ENCODE measurements around the gene GASK1A. TPM values are rescaled to one million over a fixed set of nuclear protein-coding genes. Genes with fewer than 3 reads are reported as not detected.
"Not testable (repeated sequence)": the region's sequence is repeated elsewhere in the genome, so short reads cannot be mapped to it uniquely, and the experiment has no call there.

The GASK1A gene
- total and polyA plus RNA-seq, 11 donors = 0.19 to 2.5 (median 0.51) TPM

DNA sequence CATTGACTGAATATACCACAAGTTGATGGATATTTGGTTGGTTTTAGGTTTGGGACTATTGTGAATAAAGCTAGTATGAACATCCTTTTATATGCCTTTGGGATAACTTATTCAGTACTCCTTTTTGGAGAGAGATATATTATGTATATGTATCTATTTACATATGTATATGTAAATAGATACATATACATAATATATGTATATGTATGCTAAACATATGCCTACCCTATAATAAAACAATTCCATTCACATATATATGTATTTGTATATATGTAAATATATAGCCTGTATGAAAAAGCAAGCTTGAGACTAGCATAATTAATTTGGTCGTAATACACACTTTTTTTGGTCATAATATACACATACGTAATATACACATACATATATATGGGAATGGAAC lies 15.8 kb upstream of the GASK1A start:
- H3K4me3 ChIP-seq = no peak overlapping the region
- no peaks in the 10 kb centered on the region for H3K36me3 ChIP-seq
- peaks cover 0 to 6% (median 0%) of the 10 kb centered on the region in 12 donors for H3K4me1 ChIP-seq
- intact Hi-C loops (cut with DNase I) = loop anchor here in 8 of 10 donors (2.0 to 10.0 kb wide), 7 partner anchors 122 to 1242 kb away; no protein-coding TSS in a partner anchor
- H3K27me3 ChIP-seq = no peaks in the 10 kb centered on the region
- TF ChIP-seq POLR2A (IDR thresholded peaks at IDR 0.05) = no peak
- TF ChIP-seq, protein P1, sequence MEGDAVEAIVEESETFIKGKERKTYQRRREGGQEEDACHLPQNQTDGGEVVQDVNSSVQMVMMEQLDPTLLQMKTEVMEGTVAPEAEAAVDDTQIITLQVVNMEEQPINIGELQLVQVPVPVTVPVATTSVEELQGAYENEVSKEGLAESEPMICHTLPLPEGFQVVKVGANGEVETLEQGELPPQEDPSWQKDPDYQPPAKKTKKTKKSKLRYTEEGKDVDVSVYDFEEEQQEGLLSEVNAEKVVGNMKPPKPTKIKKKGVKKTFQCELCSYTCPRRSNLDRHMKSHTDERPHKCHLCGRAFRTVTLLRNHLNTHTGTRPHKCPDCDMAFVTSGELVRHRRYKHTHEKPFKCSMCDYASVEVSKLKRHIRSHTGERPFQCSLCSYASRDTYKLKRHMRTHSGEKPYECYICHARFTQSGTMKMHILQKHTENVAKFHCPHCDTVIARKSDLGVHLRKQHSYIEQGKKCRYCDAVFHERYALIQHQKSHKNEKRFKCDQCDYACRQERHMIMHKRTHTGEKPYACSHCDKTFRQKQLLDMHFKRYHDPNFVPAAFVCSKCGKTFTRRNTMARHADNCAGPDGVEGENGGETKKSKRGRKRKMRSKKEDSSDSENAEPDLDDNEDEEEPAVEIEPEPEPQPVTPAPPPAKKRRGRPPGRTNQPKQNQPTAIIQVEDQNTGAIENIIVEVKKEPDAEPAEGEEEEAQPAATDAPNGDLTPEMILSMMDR (IDR thresholded peaks at IDR 0.05) = no peak
- ATAC-seq (no peak), DNase-seq (no peak)
- no peaks in the 10 kb centered on the region for H3K9me3 ChIP-seq
- no peak overlapping the region for H3K27ac ChIP-seq
- 60 to 89% (median 76%) methylated on average over 2 of the region's 2 CpGs for WGBS, 4 donors

DNA sequence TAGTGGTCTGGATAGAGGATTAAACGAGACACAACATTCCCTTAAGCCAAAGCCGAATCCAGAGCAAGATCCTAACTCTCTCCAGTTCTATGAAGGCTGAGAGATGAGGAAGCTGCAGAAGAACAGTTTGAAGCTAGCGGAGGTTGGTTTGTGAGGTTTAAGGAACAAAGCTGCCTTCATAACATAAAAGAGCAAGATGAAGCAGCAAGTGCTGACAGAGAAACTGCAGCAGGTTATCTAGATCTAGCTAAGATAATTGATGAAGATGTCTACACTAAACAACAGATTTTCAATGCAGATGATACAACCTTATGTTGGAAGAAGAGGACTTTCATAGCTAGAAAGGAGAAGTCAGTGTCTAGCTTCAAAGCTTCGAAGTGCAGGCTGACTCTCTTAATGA lies 14.8 kb upstream of the GASK1A start:
- WGBS, 4 donors = 85 to 93% (median 89%) methylated on average over 4 of the region's 4 CpGs
- intact Hi-C loops (cut with DNase I) = loop anchor here in 8 of 10 donors (5.0 to 10.0 kb wide), 6 partner anchors 121 to 1241 kb away; no protein-coding TSS in a partner anchor
- TF ChIP-seq, protein P1 (IDR thresholded peaks at IDR 0.05) = no peak
- no peak for TF ChIP-seq POLR2A (IDR thresholded peaks at IDR 0.05)
- ATAC-seq = no peak
- peaks cover 0 to 3% (median 0%) of the 10 kb centered on the region in 9 donors for H3K27me3 ChIP-seq
- no peak overlapping the region for H3K27ac ChIP-seq
- no peaks in the 10 kb centered on the region for H3K9me3 ChIP-seq
- no peak overlapping the region for H3K4me3 ChIP-seq
- no peaks in the 10 kb centered on the region for H3K36me3 ChIP-seq
- no peak for DNase-seq
- H3K4me1 ChIP-seq = peaks cover 0 to 6% (median 0%) of the 10 kb centered on the region in 12 donors

DNA sequence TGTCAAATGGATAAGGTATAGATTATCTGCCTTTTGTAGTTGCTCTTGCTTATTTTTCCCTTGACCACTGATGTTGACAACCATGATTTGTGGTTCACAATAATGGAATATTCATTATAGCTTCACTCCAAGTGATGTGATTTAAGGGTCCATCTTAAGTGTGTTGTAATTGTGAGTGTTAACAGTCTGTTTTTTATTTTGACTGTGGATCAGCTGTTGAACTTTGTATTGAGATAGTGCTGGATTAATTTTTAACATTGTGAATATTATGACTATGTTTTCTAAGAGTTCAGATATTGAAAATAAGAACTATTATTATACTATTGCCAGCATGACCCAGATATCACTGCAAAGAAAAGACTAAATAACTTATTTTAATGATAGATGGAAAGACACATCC lies 8.6 kb upstream of the GASK1A start:
- intact Hi-C loops (cut with DNase I) = loop anchor here in 1 of 10 donors (10.0 kb wide), 1 partner anchor 104 kb away; no protein-coding TSS in a partner anchor
- Histone ChIP-seq H3K4me3 (no peak overlapping the region), H3K27ac (no peak overlapping the region), H3K9me3 (peaks cover 0 to 17% (median 5%) of the 10 kb centered on the region in 12 donors), H3K36me3 (no peaks in the 10 kb centered on the region), H3K27me3 (peaks cover 0 to 3% (median 0%) of the 10 kb centered on the region in 9 donors), H3K4me1 (no peaks in the 10 kb centered on the region)
- DNase-seq (no peak), ATAC-seq (no peak)
- TF ChIP-seq, protein P1 (IDR thresholded peaks at IDR 0.05) = no peak
- no peak for TF ChIP-seq POLR2A (IDR thresholded peaks at IDR 0.05)

DNA sequence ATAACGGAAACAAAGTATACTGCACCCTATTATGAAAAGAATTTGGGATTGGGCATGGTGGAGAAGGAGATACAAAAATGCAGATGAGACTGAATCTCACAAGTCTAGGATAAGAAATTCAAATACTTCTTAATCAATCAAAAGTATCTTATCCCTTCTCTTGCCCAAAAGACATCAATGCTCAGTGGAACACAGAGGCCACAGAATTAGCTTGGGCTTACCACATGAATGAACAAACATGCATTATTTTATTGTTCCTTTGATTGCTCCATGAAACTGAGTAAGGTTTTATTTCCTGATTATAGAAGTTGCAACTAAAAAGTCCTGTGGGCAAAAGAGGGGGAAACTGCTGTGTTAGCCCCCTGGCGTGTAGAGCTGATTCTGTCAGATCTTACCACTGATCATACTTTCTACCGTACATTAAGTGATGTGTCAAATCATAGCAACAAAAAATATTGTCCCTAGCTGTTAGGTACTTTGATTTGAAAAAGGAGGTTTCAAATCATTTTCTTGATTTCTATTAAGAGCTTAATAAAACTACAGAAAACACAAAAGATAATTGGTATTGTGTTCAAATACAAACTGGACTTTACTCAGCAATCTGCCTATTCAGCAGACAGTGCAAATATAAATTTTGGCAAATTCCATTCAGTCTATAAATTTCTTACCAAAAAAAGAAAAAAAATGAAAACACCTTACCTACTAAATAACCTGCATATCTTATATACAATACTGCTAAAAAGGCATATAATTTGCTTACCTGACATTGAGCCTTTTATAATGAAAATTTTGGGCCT lies 7.9 kb upstream of the GASK1A start:
- H3K27ac ChIP-seq = no peak overlapping the region
- intact Hi-C loops (cut with DNase I) = loop anchor here in 1 of 10 donors (10.0 kb wide), 1 partner anchor 104 kb away; no protein-coding TSS in a partner anchor
- peaks cover 0 to 3% (median 0%) of the 10 kb centered on the region in 9 donors for H3K27me3 ChIP-seq
- peaks cover 0 to 17% (median 5%) of the 10 kb centered on the region in 12 donors for H3K9me3 ChIP-seq
- no peaks in the 10 kb centered on the region for H3K36me3 ChIP-seq
- 74 to 96% (median 84%) methylated on average over 3 of the region's 3 CpGs for WGBS, 4 donors
- no peaks in the 10 kb centered on the region for H3K4me1 ChIP-seq
- ATAC-seq (no peak), DNase-seq (no peak)
- H3K4me3 ChIP-seq = no peak overlapping the region
- TF ChIP-seq, protein P1 (IDR thresholded peaks at IDR 0.05) = no peak
- TF ChIP-seq POLR2A (IDR thresholded peaks at IDR 0.05) = no peak

DNA sequence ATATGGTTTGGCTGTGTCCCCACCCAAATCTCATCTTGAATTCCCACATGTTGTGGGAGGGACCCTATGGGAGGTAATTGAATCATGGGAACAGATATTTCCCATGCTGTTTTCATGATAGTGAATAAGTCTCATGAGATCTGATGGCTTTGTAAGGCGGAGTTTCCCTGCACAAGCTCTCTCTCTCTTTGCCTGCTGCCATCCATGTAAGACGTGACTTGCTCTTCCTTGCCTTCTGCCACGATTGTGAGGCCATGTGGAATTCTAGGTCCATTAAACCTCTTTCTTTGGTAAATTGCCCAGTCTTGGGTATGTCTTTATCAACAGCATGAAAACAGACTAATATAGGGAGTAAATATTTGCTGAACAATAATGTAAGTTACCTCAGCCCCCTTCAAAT lies 4.2 kb upstream of the GASK1A start:
- WGBS, 4 donors = 81 to 86% (median 84%) methylated on average over 3 of the region's 3 CpGs
- peaks cover 0 to 22% (median 5%) of the 10 kb centered on the region in 9 donors for H3K27me3 ChIP-seq
- not testable (repeated sequence) for DNase-seq, H3K4me3 ChIP-seq, H3K27ac ChIP-seq, ATAC-seq, H3K36me3 ChIP-seq
- peaks cover 0 to 18% (median 6%) of the 10 kb centered on the region in 12 donors for H3K9me3 ChIP-seq
- peaks cover 0 to 14% (median 7%) of the 10 kb centered on the region in 12 donors for H3K4me1 ChIP-seq
- intact Hi-C loops (cut with DNase I) = loop anchor here in 1 of 10 donors (10.0 kb wide), 1 partner anchor 100 kb away; no protein-coding TSS in a partner anchor

All from heart left ventricle (tissue), 16 donors.